K562 (cell line): ENCODE results near the gene SYTL5. TPM values are rescaled to one million over a fixed set of nuclear protein-coding genes. Genes with fewer than 3 reads are reported as not detected.
A peak's percentile ranks its signal among the peaks of the same experiment; 100 is the strongest.

ENCODE experiments used
- ATAC-seq: fragments of 200-7000 bp; cut with Tn5 transposase; 3 replicates; pipeline ENCODE4 v1.9.1; 2020; ENCODE audit warnings: moderate library complexity
- BruUV-seq: library from RNA; stranded (reverse); fragments of 400-500 nt; replicated peaks from 2 replicates; lab custom pipeline; 2021; lab: Mats Ljungman, UMichigan
- CTCF ChIA-PET: fragments of 300-600 bp; formaldehyde crosslinking; extraction: SDS; loops from one replicate; lab custom pipeline; 2021; ENCODE audit warnings: low intra/inter-chr PET ratio; lab: Yijun Ruan, JAX
- POLR2A ChIA-PET: fragments of 300-600, 350-650 bp; sonication (Branson Sonifier 250); formaldehyde crosslinking; extraction: SDS; loops from one replicate; lab custom pipeline; 2021; ENCODE audit warnings: antibody characterized with exemption, inconsistent platforms; lab: Yijun Ruan, JAX
- DNase-seq, 4 experiments: peaks; one replicate each; pipeline versions ENCODE4 v3.0.0 to v3.0.0-alpha.2; 2011 to 2018; ENCODE audit warnings: low spot score in 3 of 4, mixed read lengths in 3 of 4; ENCODE audit errors: extremely low read depth in 1 of 4
- FAIRE-seq: peaks from 2 replicates; lab custom pipeline; 2011; peaks lifted over from hg19 to GRCh38; lab: Jason Lieb, UNC
- H2AFZ ChIP-seq: 2 replicates; pipeline ENCODE4 v1.6.0; 2011; ENCODE audit warnings: low read depth, low read length, control low read depth, inconsistent platforms
- H3K27ac ChIP-seq: fragments of 200-600 bp; 3 replicates; pipeline ENCODE4 v1.8.0; 2011; ENCODE audit warnings: low read depth, mild to moderate bottlenecking, control low read depth, inconsistent platforms, low read length, moderate library complexity, mixed read lengths; ENCODE audit errors: extremely low read depth
- H3K27me3 ChIP-seq, 2 experiments: fragments of 300-600 bp in 1 of 2; 2 replicates in 1 of 2; 3 replicates in 1 of 2; pipeline versions ENCODE4 v1.6.0 to v1.8.0; 2011; ENCODE audit warnings: inconsistent platforms in 2 of 2, low read length in 2 of 2, mild to moderate bottlenecking in 1 of 2, mixed read lengths in 1 of 2, moderate library complexity in 1 of 2; ENCODE audit not compliant: control insufficient read depth in 2 of 2, insufficient read depth in 2 of 2
- H3K36me3 ChIP-seq: fragments of 300-600 bp; 3 replicates; pipeline ENCODE4 v1.8.0; 2011; ENCODE audit warnings: mild to moderate bottlenecking, low read length, inconsistent platforms; ENCODE audit not compliant: control insufficient read depth, insufficient read depth
- H3K4me1 ChIP-seq, 2 experiments: fragments of 200-600 bp in 1 of 2; replicated peaks in 1 of 2; 2 replicates in 1 of 2; 3 replicates in 1 of 2; pipeline versions ENCODE4 v1.5.1 to v1.8.0; 2011; ENCODE audit warnings: inconsistent platforms in 2 of 2, low read length in 2 of 2, mild to moderate bottlenecking in 1 of 2, mixed read lengths in 1 of 2, moderate library complexity in 1 of 2; ENCODE audit not compliant: control insufficient read depth in 2 of 2, insufficient read depth in 2 of 2
- H3K4me2 ChIP-seq: 2 replicates; pipeline ENCODE4 v1.6.1; 2011; ENCODE audit warnings: low read length, control low read depth, inconsistent platforms, mixed read lengths; ENCODE audit not compliant: insufficient read depth
- H3K4me3 ChIP-seq: fragments of 200-600 bp; sonication (generic), shearing (Covaris generic); 2 replicates; pipeline ENCODE4 v1.5.1; 2016; ENCODE audit warnings: control low read depth, inconsistent platforms
- H3K79me2 ChIP-seq: fragments of 200-600 bp; 3 replicates; pipeline ENCODE4 v1.8.0; 2011; ENCODE audit warnings: low read length, inconsistent platforms; ENCODE audit not compliant: control insufficient read depth, insufficient read depth
- H3K9ac ChIP-seq, 2 experiments: 2 replicates each; pipeline versions ENCODE4 v1.6.0 to v1.6.1; 2011; ENCODE audit warnings: low read depth in 2 of 2, low read length in 2 of 2, control low read depth in 1 of 2, inconsistent platforms in 1 of 2, mild to moderate bottlenecking in 1 of 2, mixed read lengths in 1 of 2; ENCODE audit not compliant: insufficient read depth in 1 of 2
- H3K9me1 ChIP-seq: one replicate; pipeline ENCODE4 v1.6.0; 2011; ENCODE audit warnings: inconsistent platforms, mild to moderate bottlenecking, low read length, moderate library complexity; ENCODE audit not compliant: control insufficient read depth, insufficient read depth
- H3K9me3 ChIP-seq: replicated peaks from 2 replicates; pipeline ENCODE4 v1.5.1; 2011; ENCODE audit warnings: low read depth, low read length, inconsistent platforms; ENCODE audit not compliant: control insufficient read depth, insufficient read depth
- H4K20me1 ChIP-seq: replicated peaks from 2 replicates; pipeline ENCODE4 v1.6.1; 2011; ENCODE audit warnings: low read length, inconsistent platforms, mixed read lengths; ENCODE audit not compliant: control insufficient read depth, insufficient read depth
- CEBPG ChIP-seq, 3 experiments: fragments of 200-800 bp in 1 of 3; sonication (Bioruptor generic) in 1 of 3; sonication (generic) in 1 of 3; formaldehyde crosslinking in 1 of 3; IDR thresholded peaks in 2 of 3; conservative IDR thresholded peaks in 1 of 3; 2 replicates each; pipeline versions ENCODE4 v1.6.1 to v1.8.0; 2016 to 2022; ENCODE audit warnings: missing compliant biosample characterization in 2 of 3, missing genetic modification characterization in 2 of 3, mild to moderate bottlenecking in 1 of 3, missing genetic modification reagents in 1 of 3
- CREB1 ChIP-seq, 2 experiments: sonication (generic) in 1 of 2; formaldehyde crosslinking in 1 of 2; IDR thresholded peaks; 2 replicates each; pipeline versions ENCODE4 v1.6.1 to v1.8.0; 2012 to 2022; ENCODE audit warnings: inconsistent platforms in 1 of 2, mild to moderate bottlenecking in 1 of 2, missing genetic modification reagents in 1 of 2, moderate library complexity in 1 of 2
- GTF2A2 ChIP-seq: IDR thresholded peaks from 2 replicates; pipeline ENCODE4 v1.6.1; 2016; ENCODE audit warnings: mild to moderate bottlenecking, missing genetic modification characterization, missing compliant biosample characterization
- PREB ChIP-seq: sonication (generic); formaldehyde crosslinking; IDR thresholded peaks from 2 replicates; pipeline ENCODE4 v1.8.1; 2023; ENCODE audit warnings: mild to moderate bottlenecking, missing genetic modification reagents
- TAL1 ChIP-seq: fragments of 450-650 bp; IDR thresholded peaks from 2 replicates; pipeline ENCODE4 v1.6.1; 2016; ENCODE audit warnings: mild to moderate bottlenecking
- YY1 ChIP-seq, 3 experiments: IDR thresholded peaks; 2 replicates each; pipeline ENCODE4 v1.6.1; 2011; ENCODE audit warnings: low read length in 2 of 3, mild to moderate bottlenecking in 2 of 3, moderate library complexity in 2 of 3, borderline replicate concordance in 1 of 3, control low read depth in 1 of 3, low read depth in 1 of 3; ENCODE audit not compliant: insufficient read depth in 3 of 3, insufficient replicate concordance in 2 of 3, control insufficient read depth in 1 of 3, insufficient read length in 1 of 3; ENCODE audit errors: extremely low read depth in 1 of 3
- ZKSCAN8 ChIP-seq: fragments of 200-800 bp; sonication (Bioruptor generic); IDR thresholded peaks from 2 replicates; pipeline ENCODE4 v1.6.1; 2016; ENCODE audit warnings: missing genetic modification characterization, missing compliant biosample characterization
- ZNF408 ChIP-seq: fragments of 250-450 bp; sonication (Bioruptor Pico); IDR thresholded peaks from 2 replicates; pipeline ENCODE4 v1.4.0; 2020; ENCODE audit warnings: low read depth, mild to moderate bottlenecking, moderate library complexity
- ZNF507 ChIP-seq: conservative IDR thresholded peaks from 2 replicates; pipeline ENCODE4 v1.6.1; 2017; ENCODE audit warnings: missing genetic modification characterization, missing compliant biosample characterization
- in situ Hi-C: fragments of 300-500 bp; cut with MboI; formaldehyde crosslinking; loops from 4 replicates; pipeline ENCODE4 v1.15.0; 2018; ENCODE audit warnings: inconsistent platforms, mixed read lengths
- intact Hi-C: fragments of 100-400 bp; cut with micrococcal nuclease; formaldehyde crosslinking; loops from 2 replicates; pipeline ENCODE4 v1.14.2; 2022
- polyA plus RNA-seq, 8 experiments: library from polyadenylated mRNA; depleted of rRNA in 4 of 8; stranded (reverse) in 5 of 8; unstranded in 3 of 8; fragments of >200 nt; fragmentation: Nextera tagmentation in 2 of 8; fragmentation: Illumina TruSeq in 1 of 8; extraction: Ambion mirVana in 2 of 8; extraction: Trizol in 1 of 8; gene quantifications; 2 replicates each; pipeline versions ENCODE4 v1.2.1 to v1.2.3, GENCODE V29; 2011 to 2014; ENCODE audit warnings: inconsistent platforms in 1 of 8, missing spikeins in 1 of 8
- total RNA-seq, 7 experiments: library from RNA; depleted of rRNA in 6 of 7; stranded (reverse); fragments of >200 nt in 6 of 7; fragmentation: Illumina TruSeq in 2 of 7; extraction: Trizol in 2 of 7; gene quantifications; 2 replicates each; pipeline versions ENCODE4 v1.2.1 to v1.2.3, GENCODE V29; 2011 to 2021; ENCODE audit warnings: low replicate concordance in 1 of 7

SYTL5 gene
- total and polyA plus RNA-seq, 9 of the 15 experiments (the other 6 are each of a cell fraction or from before 2014, with no cell fraction given) = 0.01 to 0.25 (median 0.09) TPM

GRCh38 chrX:38004046-38004445 is 2.3 kb upstream of the SYTL5 start (continued):
- TF ChIP-seq CREB1 (IDR thresholded peaks at IDR 0.05) (no peak), CREB1 (CRISPR knock-in tag; IDR thresholded peaks at IDR 0.05) (no peak), YY1 (IDR thresholded peaks at IDR 0.05; ENCODE audit: borderline replicate concordance in 1 of 3, control insufficient read depth in 1 of 3, extremely low read depth in 1 of 3, insufficient read depth in 3 of 3, insufficient read length in 1 of 3, insufficient replicate concordance in 2 of 3, low read depth in 1 of 3, low read length in 2 of 3) (no peak), ZKSCAN8 (CRISPR knock-in tag) (no peak), GTF2A2 (no peak), ZNF408 (no peak), ZNF507 (no peak), TAL1 (no peak)

GRCh38 chrX:38006778-38007177 is 425 bp downstream of the SYTL5 start:
- Histone ChIP-seq H3K27me3 (no peaks in the 10 kb centered on the region), H3K79me2 (no peaks in the 10 kb centered on the region), H3K9ac (no peak overlapping the region), H2AFZ (no peak overlapping the region), H3K4me3 (no peak overlapping the region), H4K20me1 (no peaks in the 10 kb centered on the region), H3K9me1 (no peaks in the 10 kb centered on the region), H3K4me2 (no peak overlapping the region), H3K4me1 (no peaks in the 10 kb centered on the region), H3K27ac (no peak overlapping the region), H3K9me3 (no peaks in the 10 kb centered on the region), H3K36me3 (no peaks in the 10 kb centered on the region)
- FAIRE-seq = no peak
- no TSS peak for BruUV-seq
- in situ Hi-C loops (no loop called here), intact Hi-C loops (no loop called here)
- DNase-seq = no peak
- TF ChIP-seq PREB (CRISPR knock-in tag) = no peak
- TF ChIP-seq CEBPG (CRISPR knock-in tag; IDR thresholded peaks at IDR 0.05) = no peak
- TF ChIP-seq CEBPG (tag; conservative IDR thresholded peaks at IDR 0.05 in 1 of 2, IDR thresholded peaks at IDR 0.05 in 1 of 2) = 0 out of 4 replicates have a peak, but pooled peaks of 1 of the 2 experiments have one; percentile 12
- POLR2A ChIA-PET = no interaction called here
- no peak for ATAC-seq
- CTCF ChIA-PET = no interaction called here
